Mucosa of descending colon (tissue), 3 donors: Measurements from ENCODE around the gene FOXD2. TPM values are rescaled to one million over a fixed set of nuclear protein-coding genes. Genes with fewer than 3 reads are reported as not detected.

Source experiments
- ATAC-seq: fragments of 200-7000 bp; cut with Tn5 transposase; one replicate; pipeline ENCODE4 v1.9.1; 2020; ENCODE audit warnings: mild to moderate bottlenecking, moderate library complexity
- DNase-seq, 3 donors: peaks; one replicate each; pipeline ENCODE4 v3.0.0-alpha.2; 2020
- H3K36me3 ChIP-seq: fragments of 200-600 bp; one replicate; pipeline ENCODE4 v1.8.0; 2021; ENCODE audit warnings: low read depth, mild to moderate bottlenecking
- H3K4me1 ChIP-seq: fragments of 200-600 bp; one replicate; pipeline ENCODE4 v1.8.0; 2021; ENCODE audit warnings: low read depth, mild to moderate bottlenecking
- H3K4me3 ChIP-seq: fragments of 200-600 bp; one replicate; pipeline ENCODE4 v1.8.0; 2021; ENCODE audit warnings: mild to moderate bottlenecking
- H3K9me3 ChIP-seq: fragments of 200-600 bp; one replicate; pipeline ENCODE4 v1.8.0; 2021; ENCODE audit warnings: mild to moderate bottlenecking
- intact Hi-C, 2 donors: fragments of 100-400 bp; cut with DNase I in 1 of 2; cut with micrococcal nuclease in 1 of 2; formaldehyde crosslinking; loops; one replicate each; pipeline versions ENCODE4 v1.11.0 to v1.11.1; 2022; cut with DNase I, micrococcal nuclease
- long read RNA-seq, 2 donors: library from polyadenylated mRNA; unstranded; transcript quantifications; one replicate each; pipeline ENCODE4 v2.0.0, GENCODE V29; 2019 to 2021
- total RNA-seq, 3 donors: library from RNA; stranded (reverse); fragmentation: NEBNext Ultra II Directional in 2 of 3; extraction: Animal tissue kit (Norgen Biotek cat#: 25700) in 2 of 3; gene quantifications; one replicate each; pipeline versions ENCODE4 v1.2.1 to v1.2.4, GENCODE V29; 2021 to 2023
- TF ChIP-seq, protein P1 (sequence below): fragments of 200-600 bp; IDR thresholded peaks from one replicate; pipeline ENCODE4 v1.8.0; 2022; ENCODE audit warnings: antibody characterized with exemption, mild to moderate bottlenecking
- donor health status: DM: no; HTN: no; CAD: no; lungs with moderate emphysema.
- donor health status: DM: no; HTN: no; CAD: no.
- donor health status: DM: no; HTN: yes; CAD: no.

The FOXD2 gene
- 10 to 100 TPM in 2 of 3 donors, 1 to 10 TPM in 1; 7.7 to 24.8 (median 17.1) TPM for total RNA-seq
- long read RNA-seq, donor 1, full-length matches to known transcripts: 25 of 25 reads
- long read RNA-seq, donor 1, partial matches to known transcripts: 0 of 25 reads
- long read RNA-seq, donor 1, other reads (novel, unspliced or antisense): 0 of 25 reads
- long read RNA-seq, donor 2, full-length matches to known transcripts: 7 of 7 reads
- long read RNA-seq, donor 2, partial matches to known transcripts: 0 of 7 reads
- long read RNA-seq, donor 2, other reads (novel, unspliced or antisense): 0 of 7 reads

DNA sequence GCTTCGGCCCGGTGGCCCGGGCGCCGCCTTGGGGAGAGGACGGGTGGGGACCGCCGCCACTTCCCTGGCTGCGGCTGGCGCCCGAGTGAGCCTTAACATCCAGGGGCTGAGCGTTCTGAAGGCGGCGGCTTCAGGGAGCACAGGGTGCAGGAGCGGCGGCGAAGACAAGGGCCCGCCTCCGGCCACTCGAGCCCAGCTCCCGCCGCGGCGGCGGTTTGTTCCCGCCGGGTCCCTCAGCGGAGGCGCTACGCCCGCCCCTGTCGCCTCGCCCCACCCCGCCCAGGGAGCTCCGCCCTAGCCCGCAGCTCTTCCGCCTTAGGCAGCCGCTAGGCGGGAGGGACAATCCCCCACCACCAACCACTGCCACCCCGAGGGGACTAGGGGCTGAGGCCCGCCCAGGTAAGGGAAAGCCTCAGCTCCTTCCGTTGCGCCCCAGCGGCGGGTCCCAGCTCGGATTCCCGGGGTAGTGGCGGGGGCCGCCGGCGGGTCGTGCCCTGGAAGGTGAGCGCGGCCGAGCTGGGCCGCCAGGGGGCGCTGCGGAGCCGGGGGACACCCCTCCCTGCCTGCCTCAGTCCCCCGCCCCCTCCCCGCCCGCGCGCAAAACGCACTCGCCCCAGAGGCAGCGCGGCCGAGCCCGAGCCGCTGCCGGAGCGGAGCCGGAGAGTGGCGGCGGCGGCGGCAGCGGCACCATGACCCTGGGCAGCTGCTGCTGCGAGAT is at the start of gene FOXD2:
TSS of gene FOXD2 (plus strand) at position 598 of the 718 bp plus-strand sequence. CDS start at position 690, 92 bp downstream.
- no peaks in the 10 kb centered on the region for H3K9me3 ChIP-seq
- H3K4me1 ChIP-seq: peaks cover 11% of the 10 kb centered on the region
- H3K4me3 ChIP-seq: peak within 1 kb of the TSS; percentile 62
- ATAC-seq: peak; percentile 82
- peak; percentile 94 to 97 (median 96) for DNase-seq
- intact Hi-C loops: no loop called here
- TF ChIP-seq, protein P1, sequence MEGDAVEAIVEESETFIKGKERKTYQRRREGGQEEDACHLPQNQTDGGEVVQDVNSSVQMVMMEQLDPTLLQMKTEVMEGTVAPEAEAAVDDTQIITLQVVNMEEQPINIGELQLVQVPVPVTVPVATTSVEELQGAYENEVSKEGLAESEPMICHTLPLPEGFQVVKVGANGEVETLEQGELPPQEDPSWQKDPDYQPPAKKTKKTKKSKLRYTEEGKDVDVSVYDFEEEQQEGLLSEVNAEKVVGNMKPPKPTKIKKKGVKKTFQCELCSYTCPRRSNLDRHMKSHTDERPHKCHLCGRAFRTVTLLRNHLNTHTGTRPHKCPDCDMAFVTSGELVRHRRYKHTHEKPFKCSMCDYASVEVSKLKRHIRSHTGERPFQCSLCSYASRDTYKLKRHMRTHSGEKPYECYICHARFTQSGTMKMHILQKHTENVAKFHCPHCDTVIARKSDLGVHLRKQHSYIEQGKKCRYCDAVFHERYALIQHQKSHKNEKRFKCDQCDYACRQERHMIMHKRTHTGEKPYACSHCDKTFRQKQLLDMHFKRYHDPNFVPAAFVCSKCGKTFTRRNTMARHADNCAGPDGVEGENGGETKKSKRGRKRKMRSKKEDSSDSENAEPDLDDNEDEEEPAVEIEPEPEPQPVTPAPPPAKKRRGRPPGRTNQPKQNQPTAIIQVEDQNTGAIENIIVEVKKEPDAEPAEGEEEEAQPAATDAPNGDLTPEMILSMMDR: peak; percentile 99
- no peaks in the 10 kb centered on the region for H3K36me3 ChIP-seq

DNA sequence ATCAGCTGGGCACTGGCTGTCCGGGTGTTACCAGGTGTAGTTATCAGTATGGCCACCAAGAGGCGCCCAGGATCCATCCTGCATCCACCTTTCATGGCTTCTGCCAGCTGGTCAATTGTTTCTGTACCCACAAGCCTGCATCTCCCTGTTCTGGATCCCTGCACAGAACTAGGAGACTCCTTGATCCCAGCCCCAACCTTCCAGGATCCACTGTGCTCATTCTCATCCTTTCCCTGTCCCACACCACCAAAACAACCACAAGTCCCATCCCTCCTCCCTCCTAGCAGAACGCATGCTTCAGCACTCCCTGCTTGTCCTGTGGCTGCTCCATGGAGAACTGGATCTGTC is 49.0 kb upstream of the FOXD2 start:
- DNase-seq: peak; percentile 59 to 84 (median 83)
- Histone ChIP-seq H3K4me3 (no peak overlapping the region), H3K4me1 (peaks cover 18% of the 10 kb centered on the region), H3K36me3 (no peaks in the 10 kb centered on the region), H3K9me3 (no peaks in the 10 kb centered on the region)
- TF ChIP-seq, protein P1: peak; percentile 66
- peak; percentile 90 for ATAC-seq
- intact Hi-C loops: no loop called here

DNA sequence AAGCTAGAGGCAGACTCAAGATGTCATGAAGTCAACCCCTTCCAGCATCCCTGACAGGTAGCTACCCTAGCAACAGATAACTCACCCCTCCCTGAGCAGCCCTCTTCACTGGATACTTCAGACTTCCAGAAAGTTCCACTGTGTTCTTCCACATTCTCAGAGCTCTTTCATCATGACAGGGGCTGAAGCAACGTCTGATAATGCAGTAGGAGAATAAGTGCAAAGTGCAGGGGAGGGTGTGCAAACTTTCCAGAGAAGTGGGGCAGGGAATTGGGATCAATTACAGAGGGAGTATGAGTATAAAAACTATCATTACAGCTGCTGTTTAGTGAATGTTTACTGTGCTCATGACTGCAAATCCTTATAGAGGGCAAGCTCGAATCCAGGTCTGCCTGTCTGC is 48.1 kb upstream of the FOXD2 start:
- DNase-seq (peak in 1 of 3 donors; percentile 15), ATAC-seq (peak; percentile 10)
- TF ChIP-seq, protein P1: no peak
- Histone ChIP-seq H3K9me3 (no peaks in the 10 kb centered on the region), H3K4me3 (no peak overlapping the region), H3K4me1 (peaks cover 18% of the 10 kb centered on the region), H3K36me3 (no peaks in the 10 kb centered on the region)
- intact Hi-C loops: no loop called here

DNA sequence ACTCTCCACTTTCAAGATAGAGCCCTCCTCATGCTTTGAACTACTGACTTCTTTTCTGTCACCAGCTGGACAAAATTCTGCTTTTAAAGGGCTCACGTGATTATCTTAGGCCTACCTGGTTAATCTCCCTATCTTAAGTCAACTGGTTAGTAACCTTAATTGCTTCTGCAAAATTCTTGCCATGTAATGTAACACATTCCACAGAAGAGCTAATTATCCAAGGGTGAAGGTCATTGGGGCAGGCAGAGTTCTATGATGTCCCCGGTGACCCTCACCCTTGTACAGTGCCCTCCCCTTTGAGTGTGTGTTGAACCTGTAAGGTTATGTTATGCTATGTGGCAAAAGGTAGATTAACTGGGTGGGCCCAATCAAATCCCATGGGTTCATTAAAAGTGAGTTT is 47.0 kb upstream of the FOXD2 start:
- H3K4me3 ChIP-seq: no peak overlapping the region
- no peaks in the 10 kb centered on the region for H3K9me3 ChIP-seq
- TF ChIP-seq, protein P1: no peak
- intact Hi-C loops: no loop called here
- DNase-seq: no peak
- H3K36me3 ChIP-seq: no peaks in the 10 kb centered on the region
- peaks cover 18% of the 10 kb centered on the region for H3K4me1 ChIP-seq
- peak; percentile 51 for ATAC-seq

DNA sequence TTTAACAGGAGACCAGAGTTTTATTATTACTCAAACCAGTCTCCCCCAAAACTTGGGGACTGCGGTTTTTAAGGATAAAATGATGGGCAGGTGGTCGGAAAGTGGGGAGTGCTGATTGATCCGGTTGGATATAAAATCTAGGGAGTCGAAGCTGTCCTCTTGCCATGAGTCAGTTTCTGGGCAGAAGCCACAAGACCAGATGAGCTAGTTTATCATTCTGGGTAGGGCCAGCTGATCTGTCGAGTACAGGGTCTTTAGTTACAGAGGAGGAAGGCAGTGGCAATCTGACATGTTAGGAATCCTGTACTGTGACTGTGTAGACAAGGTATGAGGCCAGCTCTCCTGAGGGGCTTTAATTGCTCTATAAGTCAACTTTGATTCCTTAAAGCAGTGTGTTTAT is 44.7 kb upstream of the FOXD2 start:
- ATAC-seq (no peak), DNase-seq (no peak)
- no peaks in the 10 kb centered on the region for H3K9me3 ChIP-seq
- no peaks in the 10 kb centered on the region for H3K36me3 ChIP-seq
- intact Hi-C loops: no loop called here
- H3K4me1 ChIP-seq: peaks cover 15% of the 10 kb centered on the region
- no peak overlapping the region for H3K4me3 ChIP-seq
- TF ChIP-seq, protein P1: no peak
